ENCODE results near the gene RNF126.

RNF126 gene

GRCh38 chr19:601790-602189, 61.2 kb downstream of the RNF126 start:
- TF ChIP-seq CTCF (conservative IDR thresholded peaks at IDR 0.05; ENCODE audit: low read depth, low read length): no peak
- Histone ChIP-seq H3K36me3 (ENCODE audit: insufficient read depth) (no peaks in the 10 kb centered on the region), H3K4me2 (no peak overlapping the region), H3K4me3 (IDR thresholded peaks at IDR 0.05; ENCODE audit: insufficient read depth, low read depth, low read length) (no peak overlapping the region), H2AFZ (ENCODE audit: low read depth) (no peak overlapping the region), H3K27ac (no peak overlapping the region), H3K4me1 (ENCODE audit: low read depth, poor library complexity, severe bottlenecking) (peaks cover 4% of the 10 kb centered on the region), H3K27me3 (ENCODE audit: insufficient read depth, low read depth) (peaks cover 4% of the 10 kb centered on the region; the same call in 1 of the 2 replicates), H3K79me2 (ENCODE audit: insufficient read depth, low read depth) (no peaks in the 10 kb centered on the region), H3K9ac (no peak overlapping the region), H4K20me1 (ENCODE audit: insufficient read depth) (no peaks in the 10 kb centered on the region)

DNA sequence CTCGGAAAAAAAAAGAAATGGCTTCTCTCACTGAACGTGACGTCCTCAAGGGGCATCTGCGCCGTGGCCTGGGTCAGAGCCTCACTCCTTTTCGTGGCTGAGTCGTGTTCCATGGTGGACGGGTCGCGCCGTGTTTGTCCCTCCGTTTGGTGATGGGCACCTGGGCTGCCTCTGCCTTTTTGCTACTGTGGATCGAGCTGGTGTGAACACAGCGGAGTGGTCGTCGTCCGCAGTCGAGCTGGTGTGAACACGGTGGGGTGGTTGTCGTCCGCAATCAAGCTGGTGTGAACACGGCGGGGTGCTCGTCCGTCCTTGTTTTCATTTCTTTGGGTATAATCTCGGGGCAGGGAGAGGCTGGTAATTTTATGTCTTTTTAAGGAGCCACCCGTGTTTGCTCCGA, 61.7 kb downstream of the RNF126 start:
- TF ChIP-seq CTCF (conservative IDR thresholded peaks at IDR 0.05; ENCODE audit: low read depth, low read length): no peak
- H2AFZ ChIP-seq (ENCODE audit: low read depth): no peak overlapping the region

More for the DNA sequence above, 61.7 kb downstream of the RNF126 start:
- no peaks in the 10 kb centered on the region for H3K36me3 ChIP-seq (ENCODE audit: insufficient read depth)
- H3K4me3 ChIP-seq (IDR thresholded peaks at IDR 0.05; ENCODE audit: insufficient read depth, low read depth, low read length): no peak overlapping the region
- no peaks in the 10 kb centered on the region for H3K79me2 ChIP-seq (ENCODE audit: insufficient read depth, low read depth)
- no peak overlapping the region for H3K4me2 ChIP-seq
- peaks cover 6% of the 10 kb centered on the region; the same call in 1 of the 2 replicates for H3K27me3 ChIP-seq (ENCODE audit: insufficient read depth, low read depth)
- peaks cover 4% of the 10 kb centered on the region for H3K4me1 ChIP-seq (ENCODE audit: low read depth, poor library complexity, severe bottlenecking)
- no peak overlapping the region for H3K27ac ChIP-seq
- H3K9ac ChIP-seq: no peak overlapping the region
- no peaks in the 10 kb centered on the region for H4K20me1 ChIP-seq (ENCODE audit: insufficient read depth)

Measured in KMS-11 (cell line).